ENCODE results near the gene AHI1.

The AHI1 gene

DNA sequence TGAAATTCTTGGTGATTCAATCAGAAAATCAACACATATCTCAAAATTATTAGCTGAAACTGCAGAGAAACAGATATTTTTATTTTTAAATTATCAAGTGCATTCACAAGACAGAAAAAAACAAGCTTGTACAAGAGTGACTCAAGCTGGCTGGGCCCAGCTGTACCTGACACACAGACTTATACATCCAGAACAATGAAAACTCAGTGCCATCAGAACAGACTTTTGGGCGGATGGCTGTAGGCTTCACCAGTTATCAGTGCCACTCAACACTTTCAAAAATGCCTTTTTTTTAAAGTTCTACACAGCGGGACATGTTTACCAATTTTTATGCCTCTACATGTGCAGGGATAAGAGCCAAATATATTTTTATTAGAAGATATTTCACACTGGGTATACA lies 213.6 kb downstream of the AHI1 start:
- no peaks in the 10 kb centered on the region for H3K9me3 ChIP-seq (ENCODE audit: control insufficient read depth, insufficient read depth, low read length)
- H3K36me3 ChIP-seq (ENCODE audit: insufficient read depth, low read length), result no peaks in the 10 kb centered on the region
- no peaks in the 10 kb centered on the region for H3K4me1 ChIP-seq (ENCODE audit: insufficient read depth, low read length)
- no peak overlapping the region for H3K9ac ChIP-seq (ENCODE audit: low read depth, low read length)

DNA sequence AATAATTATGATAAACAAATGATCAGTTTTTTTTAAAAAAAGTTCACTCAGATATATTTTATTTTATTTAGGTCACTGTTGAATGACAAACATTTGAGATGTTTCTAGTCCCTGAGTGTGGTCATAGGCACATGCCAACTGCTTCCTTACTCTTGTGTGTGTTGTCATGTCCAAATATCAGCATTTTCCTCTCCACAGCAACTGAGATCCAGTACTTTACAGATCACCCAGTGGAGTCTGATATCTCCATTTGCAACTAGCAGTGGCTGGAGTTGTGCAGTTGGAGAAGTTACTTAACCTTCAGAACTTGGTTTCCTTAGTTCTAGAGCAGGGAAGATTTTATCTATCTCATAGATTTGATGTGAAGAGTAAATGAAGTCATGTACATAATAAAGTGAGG lies 215.1 kb downstream of the AHI1 start:
- Histone ChIP-seq H3K36me3 (ENCODE audit: insufficient read depth, low read length) (no peaks in the 10 kb centered on the region), H3K9me3 (ENCODE audit: control insufficient read depth, insufficient read depth, low read length) (no peaks in the 10 kb centered on the region), H3K9ac (ENCODE audit: low read depth, low read length) (no peak overlapping the region), H3K4me1 (ENCODE audit: insufficient read depth, low read length) (no peaks in the 10 kb centered on the region)

DNA sequence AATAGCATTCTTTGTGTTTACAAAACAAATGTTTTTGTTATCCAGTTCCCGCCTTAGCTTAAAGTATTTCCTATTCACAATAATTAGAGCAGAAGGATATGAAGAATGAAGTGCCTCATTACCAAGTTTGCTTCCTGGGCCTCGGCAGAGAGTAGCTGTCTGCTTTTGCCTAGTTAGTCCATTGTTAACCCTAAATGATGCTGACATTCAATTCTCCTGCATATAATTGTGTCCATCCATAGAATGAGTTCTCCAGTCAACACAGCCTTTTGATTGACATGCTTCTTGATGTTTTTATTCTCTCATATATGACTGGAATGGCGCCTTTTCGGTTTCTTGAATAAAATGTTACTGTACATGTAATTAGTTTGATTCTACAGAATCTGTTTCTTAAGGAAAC lies 215.6 kb downstream of the AHI1 start:
- no peaks in the 10 kb centered on the region for H3K36me3 ChIP-seq (ENCODE audit: insufficient read depth, low read length)
- no peaks in the 10 kb centered on the region for H3K4me1 ChIP-seq (ENCODE audit: insufficient read depth, low read length)
- H3K9ac ChIP-seq (ENCODE audit: low read depth, low read length), result no peak overlapping the region
- H3K9me3 ChIP-seq (ENCODE audit: control insufficient read depth, insufficient read depth, low read length), result no peaks in the 10 kb centered on the region

DNA sequence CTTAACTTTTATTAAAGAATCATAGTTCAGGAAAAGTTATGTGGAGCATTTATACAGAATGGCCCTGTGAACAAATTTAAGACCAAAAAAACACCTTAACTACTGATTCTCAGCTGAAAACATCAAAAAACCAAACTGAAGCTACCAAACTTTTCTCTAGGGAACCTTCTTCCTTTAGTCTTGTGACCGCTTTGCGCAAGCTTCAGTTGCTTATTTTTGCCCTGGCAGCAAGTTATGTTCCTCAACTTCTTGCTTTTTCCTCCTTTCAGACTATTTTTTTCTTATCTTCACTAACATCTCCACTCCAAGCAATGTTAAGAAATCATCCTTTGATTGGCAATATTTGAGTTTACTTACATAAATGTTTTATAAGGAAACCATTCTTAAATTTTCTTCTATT lies 216.3 kb downstream of the AHI1 start:
- Histone ChIP-seq H3K9ac (ENCODE audit: low read depth, low read length) (no peak overlapping the region), H3K4me1 (ENCODE audit: insufficient read depth, low read length) (no peaks in the 10 kb centered on the region), H3K36me3 (ENCODE audit: insufficient read depth, low read length) (no peaks in the 10 kb centered on the region), H3K9me3 (ENCODE audit: control insufficient read depth, insufficient read depth, low read length) (no peaks in the 10 kb centered on the region)

DNA sequence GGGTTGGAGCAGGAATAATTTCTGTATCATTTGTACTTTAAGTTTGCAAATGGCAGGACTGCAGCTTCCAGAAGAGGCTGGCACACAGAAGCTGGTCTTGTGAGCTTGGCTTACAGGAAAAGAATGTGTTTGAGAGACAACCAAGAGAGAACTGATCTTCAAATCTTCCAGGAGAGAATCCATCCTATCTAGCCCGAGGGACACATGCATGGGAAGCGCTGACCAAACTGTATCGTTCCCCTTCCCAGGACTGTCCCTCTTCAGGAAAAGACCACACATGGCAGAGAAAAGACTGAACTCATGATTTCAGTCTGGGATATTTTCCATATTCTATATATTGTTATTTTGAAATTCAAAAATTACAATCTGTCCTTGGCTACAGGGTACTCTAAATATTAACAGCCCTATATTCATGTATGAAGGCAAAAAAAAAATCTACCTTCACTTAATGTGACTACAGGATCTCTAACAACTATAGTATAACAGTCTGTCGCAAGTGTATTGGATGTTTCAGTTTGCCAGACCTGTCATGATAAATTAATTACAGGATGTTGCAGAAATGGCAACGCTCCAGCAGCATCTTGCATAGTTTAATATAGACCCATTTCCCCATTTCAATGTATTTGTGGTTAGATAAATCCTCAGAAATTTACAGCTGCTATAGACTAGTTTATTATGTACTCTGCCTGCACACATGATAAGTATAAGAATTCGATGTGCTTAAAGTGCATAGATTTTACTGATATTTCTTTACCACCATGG lies 217.0 kb downstream of the AHI1 start:
- no peaks in the 10 kb centered on the region for H3K36me3 ChIP-seq (ENCODE audit: insufficient read depth, low read length)
- no peak overlapping the region for H3K9ac ChIP-seq (ENCODE audit: low read depth, low read length)
- no peaks in the 10 kb centered on the region; the same call in 1 of the 2 replicates for H3K4me1 ChIP-seq (ENCODE audit: insufficient read depth, low read length)
- no peaks in the 10 kb centered on the region for H3K9me3 ChIP-seq (ENCODE audit: control insufficient read depth, insufficient read depth, low read length)

DNA sequence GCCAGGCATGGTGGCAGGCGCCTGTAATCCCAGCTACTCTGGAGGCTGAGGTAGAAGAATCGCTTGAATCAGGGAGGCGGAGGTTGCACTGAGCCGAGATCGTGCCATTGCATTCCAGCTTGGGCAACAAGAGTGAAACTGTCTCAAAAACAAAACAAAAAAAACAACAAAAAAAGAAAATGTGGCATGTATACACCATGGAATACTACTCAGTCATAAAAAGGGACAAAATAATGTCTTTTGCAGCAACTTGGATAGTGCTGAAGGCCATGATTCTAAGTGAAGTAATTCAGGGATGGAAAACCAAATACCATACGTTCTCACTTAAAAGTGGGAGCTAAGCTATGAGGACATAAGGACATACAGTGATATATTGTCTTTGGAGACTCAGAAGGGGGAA lies 220.1 kb downstream of the AHI1 start:
- no peaks in the 10 kb centered on the region for H3K36me3 ChIP-seq (ENCODE audit: insufficient read depth, low read length)
- peaks cover 6% of the 10 kb centered on the region; the same call in 1 of the 2 replicates for H3K4me1 ChIP-seq (ENCODE audit: insufficient read depth, low read length)
- H3K9me3 ChIP-seq (ENCODE audit: control insufficient read depth, insufficient read depth, low read length), result no peaks in the 10 kb centered on the region
- no peak overlapping the region for H3K9ac ChIP-seq (ENCODE audit: low read depth, low read length)

DNA sequence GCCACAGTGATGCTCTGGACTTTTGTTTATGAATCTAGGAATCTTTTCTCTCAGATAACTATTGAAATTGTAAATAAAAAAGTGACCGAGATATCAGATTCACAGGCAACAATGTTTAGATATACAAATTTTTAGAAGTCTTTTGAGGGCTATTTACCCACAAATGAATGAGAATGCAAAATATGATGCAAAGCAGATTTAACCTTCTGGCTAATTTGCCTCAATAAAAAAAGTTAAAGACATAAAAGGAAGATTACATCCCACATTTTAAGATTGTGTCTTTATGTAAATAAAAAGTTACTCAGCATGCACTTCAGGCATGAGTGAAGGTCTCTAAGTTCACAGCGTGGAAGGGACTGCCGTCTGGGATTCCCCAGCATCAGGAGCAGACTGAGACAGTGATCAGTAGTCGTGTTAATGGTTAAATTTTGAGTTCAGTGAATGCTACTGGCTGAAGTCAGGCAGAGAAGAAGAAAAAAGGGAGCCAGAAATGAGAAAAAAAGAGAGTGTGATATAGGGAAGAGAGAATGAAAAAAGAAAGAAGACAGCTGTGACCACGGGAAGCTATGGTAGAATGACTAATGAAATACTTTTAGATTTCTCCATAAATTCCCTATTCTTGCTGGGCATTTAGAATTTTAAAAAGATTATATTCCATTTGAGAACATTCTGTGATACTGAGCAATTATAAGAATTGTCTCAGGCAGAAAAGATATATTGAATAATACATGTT lies 222.8 kb downstream of the AHI1 start:
- Histone ChIP-seq H3K36me3 (ENCODE audit: insufficient read depth, low read length) (no peaks in the 10 kb centered on the region), H3K4me1 (ENCODE audit: insufficient read depth, low read length) (peaks cover 17% of the 10 kb centered on the region), H3K9ac (ENCODE audit: low read depth, low read length) (no peak overlapping the region), H3K9me3 (ENCODE audit: control insufficient read depth, insufficient read depth, low read length) (no peaks in the 10 kb centered on the region)

DNA sequence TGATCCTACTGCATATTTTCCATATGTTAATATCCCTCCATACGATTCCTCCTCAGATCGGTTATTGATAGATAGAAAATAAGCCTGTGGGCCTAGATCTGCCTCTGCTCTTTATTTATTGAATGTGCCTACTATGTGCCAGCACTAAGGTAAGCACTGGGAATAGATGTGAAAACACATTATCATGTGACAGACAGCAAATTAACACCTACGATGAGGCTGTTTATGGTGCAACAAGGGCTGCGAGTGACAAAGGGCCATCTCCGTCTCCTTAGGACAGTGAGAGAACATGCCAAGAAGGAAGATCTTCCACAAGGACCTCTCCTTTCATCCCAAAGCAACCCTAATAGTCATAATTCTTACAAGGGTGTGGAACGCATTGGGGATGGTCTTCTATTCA lies 225.9 kb downstream of the AHI1 start:
- H3K9me3 ChIP-seq (ENCODE audit: control insufficient read depth, insufficient read depth, low read length), result no peaks in the 10 kb centered on the region
- no peak overlapping the region for H3K9ac ChIP-seq (ENCODE audit: low read depth, low read length)
- H3K36me3 ChIP-seq (ENCODE audit: insufficient read depth, low read length), result no peaks in the 10 kb centered on the region
- H3K4me1 ChIP-seq (ENCODE audit: insufficient read depth, low read length), result peaks cover 17% of the 10 kb centered on the region

DNA sequence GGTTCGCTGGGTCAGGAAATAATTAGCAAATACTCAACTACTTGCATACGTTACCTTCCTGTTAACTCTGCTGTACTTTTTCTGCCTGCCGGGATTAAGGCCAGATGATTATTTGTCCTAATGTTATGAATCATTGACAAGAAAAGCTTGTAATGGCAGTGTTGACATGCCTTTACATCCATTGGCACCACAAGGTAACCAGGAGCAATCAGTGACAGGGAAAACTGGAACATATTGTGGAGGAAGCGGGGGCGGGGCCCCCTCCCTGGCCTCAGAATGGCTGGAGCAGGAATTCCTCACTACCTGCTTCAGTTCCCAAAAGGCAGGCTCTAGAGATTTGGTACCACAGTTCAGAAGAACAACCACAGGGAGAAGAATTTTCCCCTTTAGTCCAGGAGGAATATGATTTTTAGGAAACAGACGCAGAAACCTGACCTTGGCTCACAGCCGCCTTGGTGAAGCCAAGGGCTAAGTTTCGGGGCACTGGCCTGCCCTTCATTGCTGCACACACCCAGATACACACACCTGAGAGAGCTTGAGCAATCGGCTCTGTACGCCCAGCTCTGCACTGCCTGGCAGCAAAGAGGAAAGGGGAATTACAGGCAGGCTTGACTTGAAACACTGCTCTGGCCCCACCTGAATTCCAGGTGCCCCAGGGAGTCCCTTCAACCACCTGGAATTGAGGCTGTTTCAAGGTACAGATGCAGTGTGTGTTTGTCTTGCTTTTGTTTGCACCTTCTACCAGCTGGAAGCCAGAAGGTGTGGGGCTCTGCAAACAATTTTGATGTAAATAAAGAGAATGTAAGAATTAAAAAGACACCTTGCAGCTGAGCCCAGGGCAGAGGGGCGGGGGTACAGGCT lies 226.6 kb downstream of the AHI1 start:
- Histone ChIP-seq H3K9me3 (ENCODE audit: control insufficient read depth, insufficient read depth, low read length) (no peaks in the 10 kb centered on the region), H3K4me1 (ENCODE audit: insufficient read depth, low read length) (peaks cover 17% of the 10 kb centered on the region), H3K9ac (ENCODE audit: low read depth, low read length) (peak overlapping the region; percentile 8; the same call in 1 of the 2 replicates), H3K36me3 (ENCODE audit: insufficient read depth, low read length) (no peaks in the 10 kb centered on the region)

DNA sequence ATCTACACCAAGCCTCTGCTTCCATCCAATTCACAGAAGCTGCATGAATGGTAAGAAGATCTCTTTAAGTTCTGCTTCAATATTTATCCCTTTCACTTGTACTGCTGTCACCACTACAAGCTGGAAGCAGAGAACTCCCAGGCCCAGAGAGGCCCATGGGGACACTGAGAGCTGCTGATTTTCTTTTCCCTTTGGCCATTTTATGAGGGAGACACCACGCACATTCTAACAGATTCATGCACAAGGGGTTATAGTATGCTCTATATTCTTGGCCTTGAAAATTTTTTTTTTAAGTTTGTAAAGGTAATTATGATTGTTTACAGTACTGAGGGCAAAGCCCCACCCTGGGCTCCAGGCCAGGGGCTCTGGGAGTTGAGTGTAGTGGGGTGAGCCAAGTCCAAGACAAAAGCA lies 228.1 kb downstream of the AHI1 start:
- H3K9me3 ChIP-seq (ENCODE audit: control insufficient read depth, insufficient read depth, low read length), result no peaks in the 10 kb centered on the region
- no peak overlapping the region for H3K9ac ChIP-seq (ENCODE audit: low read depth, low read length)
- no peaks in the 10 kb centered on the region for H3K36me3 ChIP-seq (ENCODE audit: insufficient read depth, low read length)
- H3K4me1 ChIP-seq (ENCODE audit: insufficient read depth, low read length), result peaks cover 11% of the 10 kb centered on the region

DNA sequence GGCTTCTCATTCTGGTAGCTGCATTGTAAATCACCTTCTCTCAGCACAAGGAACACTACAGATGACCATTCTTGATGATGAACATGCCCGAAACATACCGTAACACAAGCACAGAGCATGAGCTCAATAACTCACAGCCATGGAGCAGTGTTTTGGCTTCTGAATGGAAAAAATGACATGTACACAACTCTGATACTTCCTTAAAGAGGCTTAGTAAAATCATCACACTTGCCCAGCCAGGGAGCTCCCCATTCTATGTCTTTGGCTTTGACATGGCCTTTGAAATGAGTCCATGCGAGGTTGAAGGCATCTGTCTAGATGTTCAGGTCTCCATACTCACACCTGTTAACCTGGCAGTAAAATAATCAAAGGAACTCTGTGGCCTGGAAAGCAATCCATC lies 228.8 kb downstream of the AHI1 start:
- Histone ChIP-seq H3K9me3 (ENCODE audit: control insufficient read depth, insufficient read depth, low read length) (no peaks in the 10 kb centered on the region), H3K9ac (ENCODE audit: low read depth, low read length) (no peak overlapping the region), H3K4me1 (ENCODE audit: insufficient read depth, low read length) (peaks cover 11% of the 10 kb centered on the region), H3K36me3 (ENCODE audit: insufficient read depth, low read length) (no peaks in the 10 kb centered on the region)

DNA sequence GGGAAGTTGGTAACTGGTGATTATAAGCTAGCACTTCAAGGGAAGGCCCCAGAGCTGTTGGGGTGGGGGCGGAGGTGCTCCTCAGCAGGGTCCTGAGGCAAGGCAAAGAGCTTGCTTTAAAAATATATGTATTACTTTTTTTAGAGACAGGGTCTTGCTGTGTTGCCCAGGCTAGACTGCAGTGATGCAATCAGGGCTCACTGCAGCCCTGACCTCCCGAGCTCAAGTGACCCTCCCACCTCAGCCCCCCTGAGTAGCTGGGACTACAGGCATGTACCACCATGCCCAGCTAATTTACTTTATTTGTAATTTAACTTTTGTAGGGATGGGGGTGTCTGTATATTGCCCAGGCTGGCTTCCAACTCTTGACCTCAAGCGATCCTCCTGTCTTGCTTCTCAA lies 229.3 kb downstream of the AHI1 start:
- Histone ChIP-seq H3K9ac (ENCODE audit: low read depth, low read length) (no peak overlapping the region), H3K4me1 (ENCODE audit: insufficient read depth, low read length) (peaks cover 11% of the 10 kb centered on the region), H3K9me3 (ENCODE audit: control insufficient read depth, insufficient read depth, low read length) (no peaks in the 10 kb centered on the region), H3K36me3 (ENCODE audit: insufficient read depth, low read length) (no peaks in the 10 kb centered on the region)

DNA sequence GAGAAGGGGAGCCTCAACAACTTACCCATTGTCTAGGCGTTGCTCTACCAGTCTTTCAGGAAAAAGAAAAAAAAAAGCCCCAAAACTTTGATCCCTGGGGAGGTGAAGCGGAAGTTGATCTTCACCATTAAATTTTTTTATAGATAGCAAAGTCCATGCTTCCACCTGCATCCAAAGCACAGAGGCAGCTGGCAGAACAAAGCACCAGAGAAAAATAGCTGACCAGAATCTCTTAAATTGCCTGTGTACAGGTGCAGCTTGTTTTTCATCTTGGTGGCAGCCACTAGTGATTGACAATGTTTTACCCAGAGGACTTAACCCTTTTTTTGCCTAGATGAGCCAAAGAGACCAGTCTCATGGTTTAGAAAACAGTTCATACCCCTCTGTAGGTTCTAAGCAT lies 230.5 kb downstream of the AHI1 start:
- Histone ChIP-seq H3K4me1 (ENCODE audit: insufficient read depth, low read length) (peaks cover 11% of the 10 kb centered on the region), H3K9me3 (ENCODE audit: control insufficient read depth, insufficient read depth, low read length) (no peaks in the 10 kb centered on the region), H3K9ac (ENCODE audit: low read depth, low read length) (no peak overlapping the region), H3K36me3 (ENCODE audit: insufficient read depth, low read length) (no peaks in the 10 kb centered on the region)

DNA sequence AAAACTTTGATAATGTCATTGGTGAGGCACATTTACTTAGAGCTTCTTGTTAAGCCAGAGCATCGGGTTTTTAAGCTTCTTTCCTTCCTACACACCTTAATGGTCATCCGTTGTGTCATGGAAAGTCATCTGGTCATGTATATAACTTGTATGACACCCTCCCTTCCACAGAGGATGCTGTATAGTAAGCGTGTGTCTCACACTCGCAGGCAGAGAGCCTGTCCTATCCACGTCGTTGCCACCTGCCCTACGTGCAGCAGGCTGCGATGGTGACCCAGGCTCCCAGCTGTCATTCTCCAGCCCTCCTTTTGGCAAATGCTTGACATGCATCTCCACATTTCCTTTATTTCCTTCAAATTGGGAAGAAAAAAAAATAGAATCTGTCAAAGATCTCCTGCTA lies 230.9 kb downstream of the AHI1 start:
- Histone ChIP-seq H3K36me3 (ENCODE audit: insufficient read depth, low read length) (no peaks in the 10 kb centered on the region), H3K4me1 (ENCODE audit: insufficient read depth, low read length) (peaks cover 9% of the 10 kb centered on the region), H3K9ac (ENCODE audit: low read depth, low read length) (no peak overlapping the region)

More for the DNA sequence above, 230.9 kb downstream of the AHI1 start:
- H3K9me3 ChIP-seq (ENCODE audit: control insufficient read depth, insufficient read depth, low read length), result no peaks in the 10 kb centered on the region
